SK-N-SH (cell line): ENCODE data around the gene EIF1AD. TPM values are rescaled to one million over a fixed set of nuclear protein-coding genes. Genes with fewer than 3 reads are reported as not detected.

Experiments
- CTCF ChIA-PET: fragments of 300-600, 350-600 bp; formaldehyde crosslinking; extraction: SDS; loops from one replicate; lab custom pipeline; 2021; lab: Yijun Ruan, JAX
- POLR2A ChIA-PET: fragments of 350-600 bp; sonication (Branson Sonifier 250); formaldehyde crosslinking; extraction: SDS; loops from one replicate; lab custom pipeline; 2020; ENCODE audit warnings: antibody characterized with exemption, inconsistent platforms; lab: Yijun Ruan, JAX
- DNase-seq: peaks from one replicate; pipeline ENCODE4 v3.0.0; 2012
- H2AFZ ChIP-seq: fragments of 200-600 bp; sonication (generic); 2 replicates; pipeline ENCODE4 v1.8.1; 2016; ENCODE audit warnings: antibody characterized with exemption, mild to moderate bottlenecking, low read depth
- H3F3A ChIP-seq: fragments of 200-600 bp; sonication (generic); replicated peaks from 2 replicates; pipeline ENCODE3; 2016; ENCODE audit warnings: antibody characterized with exemption, mild to moderate bottlenecking; ENCODE audit not compliant: insufficient read depth
- H3K27ac ChIP-seq, 2 experiments: fragments of 200-500 bp in 1 of 2; fragments of 200-600 bp in 1 of 2; sonication (Bioruptor generic) in 1 of 2; sonication (generic), shearing (Covaris generic) in 1 of 2; 2 replicates each; pipeline versions ENCODE4 v1.5.1 to v1.6.1; 2014 to 2016; ENCODE audit warnings: low read depth in 2 of 2, inconsistent platforms in 1 of 2, low read length in 1 of 2, mild to moderate bottlenecking in 1 of 2, mixed read lengths in 1 of 2
- H3K27me3 ChIP-seq: fragments of 200-600 bp; sonication (generic), shearing (Covaris generic); 2 replicates; pipeline ENCODE4 v1.6.1; 2016; ENCODE audit warnings: mixed run types; ENCODE audit not compliant: insufficient read depth
- H3K36me3 ChIP-seq, 2 experiments: fragments of 200-500 bp in 1 of 2; fragments of 200-600 bp in 1 of 2; sonication (Bioruptor generic) in 1 of 2; sonication (generic) in 1 of 2; replicated peaks in 1 of 2; 2 replicates each; pipeline versions ENCODE3 to v1.5.1; 2014 to 2016; ENCODE audit warnings: low read length in 1 of 2, mild to moderate bottlenecking in 1 of 2; ENCODE audit not compliant: insufficient read depth in 2 of 2, control insufficient read depth in 1 of 2
- H3K4me1 ChIP-seq, 2 experiments: fragments of 200-500 bp in 1 of 2; fragments of 200-600 bp in 1 of 2; sonication (Bioruptor generic) in 1 of 2; sonication (generic), shearing (Covaris generic) in 1 of 2; 2 replicates each; pipeline versions ENCODE4 v1.5.1 to v1.6.1; 2014 to 2016; ENCODE audit warnings: low read depth in 1 of 2, low read length in 1 of 2, mixed run types in 1 of 2; ENCODE audit not compliant: insufficient read depth in 2 of 2, control insufficient read depth in 1 of 2
- H3K4me2 ChIP-seq: fragments of 200-600 bp; sonication (generic), shearing (Covaris generic); 2 replicates; pipeline ENCODE4 v1.6.1; 2017; ENCODE audit warnings: mixed run types
- H3K4me3 ChIP-seq, 2 experiments: fragments of 200-500 bp in 1 of 2; fragments of 200-600 bp in 1 of 2; sonication (Bioruptor generic) in 1 of 2; sonication (generic), shearing (Covaris generic) in 1 of 2; 2 replicates each; pipeline versions ENCODE4 v1.5.1 to v1.8.1; 2014 to 2016; ENCODE audit warnings: low read depth in 2 of 2, inconsistent platforms in 1 of 2, low read length in 1 of 2, mild to moderate bottlenecking in 1 of 2, mixed read lengths in 1 of 2, moderate library complexity in 1 of 2
- H3K79me2 ChIP-seq: fragments of 200-600 bp; sonication (generic); 2 replicates; pipeline ENCODE4 v1.8.1; 2017; ENCODE audit warnings: mild to moderate bottlenecking; ENCODE audit not compliant: insufficient read depth
- H3K9ac ChIP-seq: fragments of 200-600 bp; sonication (generic); 2 replicates; pipeline ENCODE4 v1.6.1; 2017; ENCODE audit warnings: mixed run types
- H3K9me2 ChIP-seq: fragments of 200-600 bp; sonication (generic); 2 replicates; pipeline ENCODE4 v1.6.1; 2017; ENCODE audit warnings: mixed run types
- H3K9me3 ChIP-seq: fragments of 200-600 bp; sonication (generic); 2 replicates; pipeline ENCODE4 v1.6.1; 2017; ENCODE audit warnings: mixed run types, mild to moderate bottlenecking, moderate library complexity
- H4K20me1 ChIP-seq: fragments of 200-600 bp; sonication (generic); 2 replicates; pipeline ENCODE4 v1.6.1; 2017; ENCODE audit warnings: mild to moderate bottlenecking, mixed run types; ENCODE audit not compliant: insufficient read depth
- CHD2 ChIP-seq: fragments of 150-350 bp; IDR thresholded peaks from 2 replicates; pipeline ENCODE4 v1.6.1; 2018; ENCODE audit warnings: low read length; ENCODE audit not compliant: partially characterized antibody
- CTCF ChIP-seq: fragments of 200-600 bp; sonication (generic); IDR thresholded peaks from 2 replicates; pipeline ENCODE4 v1.6.1; 2017; ENCODE audit warnings: antibody characterized with exemption, mild to moderate bottlenecking, moderate library complexity
- ELF1 ChIP-seq: IDR thresholded peaks from 2 replicates; pipeline ENCODE4 v1.4.0; 2012
- FOXJ3 ChIP-seq: sonication (generic); formaldehyde crosslinking; IDR thresholded peaks from 2 replicates; pipeline ENCODE4 v1.5.1; 2020; ENCODE audit warnings: mild to moderate bottlenecking, missing genetic modification reagents
- GABPA ChIP-seq: IDR thresholded peaks from 2 replicates; pipeline ENCODE4 v1.4.0; 2012; ENCODE audit warnings: low read depth, mild to moderate bottlenecking
- GATA2 ChIP-seq: sonication (generic); formaldehyde crosslinking; IDR thresholded peaks from 2 replicates; pipeline ENCODE4 v1.5.0; 2020; ENCODE audit warnings: mild to moderate bottlenecking, missing genetic modification reagents
- IRF3 ChIP-seq: fragments of 150-350 bp; IDR thresholded peaks from 2 replicates; pipeline ENCODE4 v1.6.1; 2016; ENCODE audit warnings: mild to moderate bottlenecking, low read depth, low read length
- JUND ChIP-seq: IDR thresholded peaks from 2 replicates; pipeline ENCODE4 v1.4.0; 2012
- MAX ChIP-seq: IDR thresholded peaks from 2 replicates; pipeline ENCODE4 v1.4.0; 2012; ENCODE audit warnings: low read depth
- MXI1 ChIP-seq: IDR thresholded peaks from 2 replicates; pipeline ENCODE4 v1.6.1; 2012; ENCODE audit warnings: mild to moderate bottlenecking, low read depth, low read length, improper control_type of control experiment
- NFIC ChIP-seq: IDR thresholded peaks from 2 replicates; pipeline ENCODE4 v1.4.0; 2012; ENCODE audit warnings: borderline replicate concordance
- NRF1 ChIP-seq: IDR thresholded peaks from 2 replicates; pipeline ENCODE4 v1.6.1; 2012; ENCODE audit warnings: low read depth, mild to moderate bottlenecking, low read length
- POLR2AphosphoS5 ChIP-seq: IDR thresholded peaks from 2 replicates; pipeline ENCODE4 v1.6.1; 2012; ENCODE audit warnings: low read depth, low read length
- RCOR1 ChIP-seq: fragments of 150-350 bp; IDR thresholded peaks from 2 replicates; pipeline ENCODE4 v1.6.1; 2017; ENCODE audit warnings: antibody characterized with exemption, low read length
- REST ChIP-seq: IDR thresholded peaks from 2 replicates; pipeline ENCODE4 v1.6.1; 2012; ENCODE audit warnings: mild to moderate bottlenecking, low read depth, low read length, moderate library complexity
- SMC3 ChIP-seq: IDR thresholded peaks from 2 replicates; pipeline ENCODE4 v1.6.1; 2012; ENCODE audit warnings: low read depth, low read length, improper control_type of control experiment
- TCF12 ChIP-seq: IDR thresholded peaks from 2 replicates; pipeline ENCODE4 v1.4.0; 2012
- TEAD4 ChIP-seq: IDR thresholded peaks from 2 replicates; pipeline ENCODE4 v1.4.0; 2012; ENCODE audit warnings: mild to moderate bottlenecking, borderline replicate concordance; ENCODE audit not compliant: insufficient read depth
- USF1 ChIP-seq: IDR thresholded peaks from 2 replicates; pipeline ENCODE4 v1.4.0; 2012; ENCODE audit warnings: low read depth, borderline replicate concordance
- YY1 ChIP-seq: IDR thresholded peaks from 2 replicates; pipeline ENCODE4 v1.4.0; 2012; ENCODE audit warnings: low read depth, mild to moderate bottlenecking
- ZBTB33 ChIP-seq: IDR thresholded peaks from 2 replicates; pipeline ENCODE4 v1.4.0; 2012; ENCODE audit warnings: low read depth, borderline replicate concordance
- WGBS: methylation state at CpG from one replicate; pipeline ENCODE4 v1.1.6; 2017; ENCODE audit warnings: low lambda C conversion rate; 5-methylcytosine and 5-hydroxymethylcytosine counted together
- polyA plus RNA-seq, 3 experiments: library from polyadenylated mRNA; depleted of rRNA; stranded (reverse); fragments of >200 nt; gene quantifications; 2 replicates each; pipeline ENCODE4 v1.2.3, GENCODE V29; 2012

EIF1AD gene
- polyA plus RNA-seq, 1 of the 3 experiments (the other 2 are of a cell fraction), result 28.9 TPM

GRCh38 chr11:66014804-66015453 lies 13.0 kb upstream of the EIF1AD start (continued):
- TF ChIP-seq CHD2 (no peak), POLR2AphosphoS5 (no peak), NRF1 (no peak), JUND (no peak)

GRCh38 chr11:66013762-66014100 lies 11.8 kb upstream of the EIF1AD start:
- Histone ChIP-seq H3K27me3 (no peaks in the 10 kb centered on the region), H3F3A (peaks cover 33% of the 10 kb centered on the region), H3K79me2 (peaks cover 20% of the 10 kb centered on the region; the same call in 1 of the 2 replicates), H2AFZ (no peak overlapping the region), H3K9me2 (no peaks in the 10 kb centered on the region), H3K36me3 (no peaks in the 10 kb centered on the region), H3K4me2 (no peak overlapping the region), H3K27ac (peak overlapping the region in 1 of 2 experiments; percentile 92; a peak in 1 of 4 replicates), H3K9ac (no peak overlapping the region), H3K4me3 (no peak overlapping the region), H4K20me1 (no peaks in the 10 kb centered on the region), H3K4me1 (peaks cover 15 to 29% of the 10 kb centered on the region in 2 experiments; a peak in 3 of 4 replicates), H3K9me3 (no peaks in the 10 kb centered on the region)
- 92% methylated on average over 4 of the region's 7 CpGs for WGBS
- TF ChIP-seq RCOR1, result no peak
- no peak for TF ChIP-seq SMC3
- TF ChIP-seq NFIC, result no peak
- TF ChIP-seq REST, result no peak
- TF ChIP-seq ELF1, result no peak
- no peak for TF ChIP-seq MXI1
- TF ChIP-seq GATA2 (CRISPR knock-in tag), result no peak
- TF ChIP-seq IRF3, result no peak
- no peak for TF ChIP-seq TCF12
- TF ChIP-seq CTCF, result no peak
- no peak for TF ChIP-seq FOXJ3 (CRISPR knock-in tag)
- TF ChIP-seq USF1, result no peak
- TF ChIP-seq ZBTB33, result no peak
- no peak for TF ChIP-seq MAX
- no peak for TF ChIP-seq GABPA
- no peak for TF ChIP-seq YY1
- TF ChIP-seq TEAD4, result no peak
- ChIA-PET CTCF (interaction anchor here (1.6 to 4.3 kb wide), 4 partner anchors 9 to 54 kb away, joined by 6 to 36 read pairs (median 8); partner anchors contain the start of genes BANF1 and EIF1AD), POLR2A (no interaction called here)
- DNase-seq, result no peak
